GM11168 (cell line): Measurements from ENCODE around the gene INVS.
"Not testable (repeated sequence)": the region's sequence is repeated elsewhere in the genome, so short reads cannot be mapped to it uniquely, and the experiment has no call there.

Source experiments
- in situ Hi-C: fragments of 300-500 bp; cut with MboI; formaldehyde crosslinking; loops from one replicate; pipeline ENCODE4 v1.12.0; 2022; ENCODE audit warnings: low sequenced_read_pairs; ENCODE audit not compliant: unreplicated experiment

The INVS gene

DNA sequence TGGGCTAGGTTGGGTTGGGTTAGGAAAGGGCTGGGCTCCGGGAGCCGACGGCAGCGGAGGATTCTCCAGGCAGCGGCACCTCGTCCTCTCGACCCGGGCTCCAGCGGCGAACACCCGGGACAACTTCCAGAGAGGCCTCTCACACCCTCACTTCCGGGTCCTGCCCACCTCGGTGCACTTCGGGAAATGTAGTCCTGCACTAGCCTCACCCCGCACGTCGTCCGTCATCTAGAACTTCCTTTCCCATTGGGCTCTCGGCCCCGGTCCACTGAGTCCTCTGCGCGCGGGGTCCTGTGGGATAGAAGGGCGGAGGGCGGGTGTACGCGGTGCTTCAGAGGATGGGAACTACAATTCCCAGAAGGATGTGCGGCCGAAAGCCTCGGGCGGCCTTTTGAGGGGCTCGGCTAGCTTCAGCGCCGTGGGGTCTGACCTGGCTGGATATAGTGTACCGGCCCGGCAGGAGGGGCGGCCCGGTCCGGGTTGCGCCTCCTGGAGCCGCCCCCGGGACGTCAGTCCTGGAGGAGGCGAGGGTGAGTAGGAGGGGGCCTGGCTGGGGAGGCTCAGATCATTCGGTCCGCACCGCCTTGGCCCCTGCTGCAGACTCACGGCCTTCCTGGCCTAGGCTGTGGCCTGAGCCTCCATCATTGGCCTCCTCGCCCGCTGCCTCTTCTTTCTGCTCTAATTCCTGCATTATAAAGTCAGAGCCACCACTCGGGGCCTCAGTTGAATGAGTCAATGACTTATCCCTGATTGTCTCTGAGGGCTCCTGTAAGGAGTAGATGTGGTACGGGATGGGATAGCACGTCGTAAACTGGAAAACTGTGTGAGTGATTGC, at the start of gene INVS, which contains the start of gene ERP44:
Gene INVS, plus strand, starts transcription at position 357 of the 835 bp plus-strand sequence. CDS start 5,279 bp downstream, outside the sequence.
Gene ERP44, minus strand, starts transcription at position 114 of the 835 bp plus-strand sequence. CDS start 160 bp downstream, outside the sequence.
- in situ Hi-C loops: no loop called here

DNA sequence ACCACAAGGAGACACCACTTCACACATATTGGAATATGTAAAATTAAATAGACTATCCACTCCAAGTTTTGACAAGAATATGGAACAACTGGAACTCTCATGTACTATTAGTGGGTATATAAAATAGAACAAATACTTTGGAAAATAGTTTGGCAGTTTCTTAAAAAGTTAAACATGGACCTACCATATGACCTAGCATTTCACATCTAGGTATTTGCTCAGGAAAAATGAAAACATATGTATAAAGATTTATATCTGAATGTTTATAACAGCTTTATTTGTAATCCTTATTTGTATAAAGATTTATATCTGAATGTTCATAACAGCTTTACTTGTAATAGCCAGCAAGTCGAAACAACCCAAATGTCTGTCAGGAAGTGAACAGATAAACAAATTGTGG, 49.5 kb upstream of the INVS start:
- in situ Hi-C loops: loop anchor here (5.0 kb wide), 1 partner anchor 38 kb away; no protein-coding TSS in a partner anchor

GRCh38 chr9:100052375-100052774, 46.7 kb upstream of the INVS start:
- in situ Hi-C loops: no loop called here

DNA sequence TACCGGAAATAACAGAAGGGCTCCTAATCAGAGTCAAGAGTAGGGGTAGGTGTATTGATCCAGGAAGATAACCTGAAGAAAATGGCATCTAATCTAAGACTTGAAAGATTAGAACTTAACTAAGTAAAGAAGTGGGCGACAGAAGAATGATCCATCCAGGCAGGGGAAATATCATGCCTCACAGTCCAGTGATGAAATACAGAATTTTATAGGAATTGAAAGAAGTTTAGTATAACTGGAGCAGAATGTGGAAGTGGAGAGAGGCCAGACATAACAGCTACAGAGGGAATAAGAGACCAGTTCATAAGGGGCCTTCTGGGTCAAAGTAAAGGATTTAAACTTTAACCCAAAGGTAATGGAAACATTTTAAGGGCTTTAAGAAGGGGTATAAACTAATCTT, 42.5 kb upstream of the INVS start:
- in situ Hi-C loops: no loop called here

DNA sequence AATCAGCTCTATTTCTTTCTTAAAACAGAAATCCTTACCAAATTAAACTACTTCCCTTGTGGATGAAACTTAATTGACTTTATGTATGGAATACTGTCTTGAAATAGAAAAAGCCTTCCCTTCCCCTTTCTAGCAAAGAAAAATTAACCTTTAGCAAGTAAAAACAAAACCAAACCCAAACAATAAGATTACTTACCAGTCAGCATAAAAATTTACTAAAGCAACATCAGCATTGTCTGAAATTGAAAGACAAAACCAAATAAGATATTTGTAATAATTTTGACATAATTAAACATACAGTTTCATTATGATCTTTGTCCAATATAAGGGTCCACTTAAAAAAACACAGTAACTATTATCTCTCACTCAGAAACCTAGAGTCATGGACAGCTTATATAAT, 41.4 kb upstream of the INVS start:
- in situ Hi-C loops: no loop called here

DNA sequence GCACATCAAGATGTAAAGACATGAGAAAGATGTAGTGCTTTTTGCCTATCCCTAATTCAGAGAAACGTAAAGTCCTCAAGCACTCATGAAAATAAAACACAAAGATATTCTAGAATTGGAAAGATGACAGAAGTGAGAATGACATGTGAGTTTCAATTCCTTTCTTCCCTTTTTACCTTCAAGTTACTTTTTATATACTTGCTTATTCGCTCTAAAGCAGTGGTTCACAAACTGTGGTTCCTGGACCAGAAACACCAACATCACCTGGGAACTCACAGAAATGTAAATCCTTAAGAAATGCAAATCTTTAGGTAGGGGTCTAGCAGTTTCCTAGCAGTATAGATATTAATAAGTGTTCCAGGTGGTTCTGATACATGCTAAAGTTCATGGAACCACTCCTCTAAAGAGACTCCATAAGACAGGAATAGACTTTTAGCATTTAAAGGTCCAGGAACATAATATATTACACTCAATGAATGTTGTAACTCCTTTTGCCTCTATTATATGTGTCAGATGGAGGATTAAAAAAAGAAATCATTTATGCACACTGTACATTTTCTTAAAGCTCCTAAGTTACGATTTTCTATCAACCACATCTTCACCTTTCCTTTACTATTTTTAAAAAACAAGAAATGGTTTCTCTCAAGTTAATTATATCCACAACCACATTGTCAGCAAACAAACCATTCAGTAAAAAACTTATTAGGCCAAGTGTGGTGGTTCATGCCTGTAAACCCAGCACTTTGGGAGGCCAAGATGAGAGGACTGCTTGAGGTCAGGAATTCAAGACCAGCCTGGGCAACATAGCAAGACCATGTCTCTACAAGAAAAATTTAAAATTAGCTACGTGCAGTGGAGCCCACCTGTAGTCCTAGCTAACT, 40.1 kb upstream of the INVS start:
- in situ Hi-C loops: no loop called here

DNA sequence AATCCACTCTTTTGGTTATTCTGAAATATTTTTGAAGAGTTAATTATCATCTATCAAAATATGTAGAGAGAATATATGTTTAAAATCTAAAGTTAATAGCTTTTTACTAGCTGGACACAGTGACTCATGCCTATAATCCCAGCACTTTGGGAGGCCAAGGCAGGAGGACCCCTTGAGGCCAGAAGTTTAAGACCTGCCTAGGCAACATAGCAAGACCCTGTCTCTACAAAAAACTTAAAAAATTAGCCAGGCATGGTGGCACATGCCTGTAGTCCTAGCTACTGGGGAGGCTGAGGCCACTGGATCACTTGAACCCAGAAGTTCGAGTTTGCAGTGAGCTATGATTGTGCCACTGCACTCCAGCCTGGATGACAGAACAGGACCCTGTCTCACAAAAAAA, 36.4 kb upstream of the INVS start:
- in situ Hi-C loops: not testable (repeated sequence)

DNA sequence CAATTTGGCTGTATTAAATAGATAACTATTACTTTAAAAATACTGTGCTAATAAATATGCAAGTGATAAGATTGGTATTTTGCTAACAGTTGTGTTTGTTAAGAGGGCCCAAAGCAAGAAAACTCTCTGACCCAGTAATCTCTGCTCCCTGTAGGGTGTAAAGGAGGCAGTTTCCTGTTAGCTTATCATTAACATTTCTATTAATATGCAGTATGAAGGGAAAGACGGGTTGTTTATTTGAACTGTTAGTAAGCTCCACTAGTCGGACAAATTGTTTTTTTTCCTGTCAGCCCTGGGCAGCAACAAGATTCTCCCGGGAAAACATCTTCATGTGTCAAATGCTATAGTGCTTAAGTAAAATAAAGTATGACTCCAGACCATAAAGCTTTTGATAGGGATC, 35.9 kb upstream of the INVS start:
- in situ Hi-C loops: no loop called here

GRCh38 chr9:100064872-100065581, 34.0 kb upstream of the INVS start:
- in situ Hi-C loops: no loop called here

DNA sequence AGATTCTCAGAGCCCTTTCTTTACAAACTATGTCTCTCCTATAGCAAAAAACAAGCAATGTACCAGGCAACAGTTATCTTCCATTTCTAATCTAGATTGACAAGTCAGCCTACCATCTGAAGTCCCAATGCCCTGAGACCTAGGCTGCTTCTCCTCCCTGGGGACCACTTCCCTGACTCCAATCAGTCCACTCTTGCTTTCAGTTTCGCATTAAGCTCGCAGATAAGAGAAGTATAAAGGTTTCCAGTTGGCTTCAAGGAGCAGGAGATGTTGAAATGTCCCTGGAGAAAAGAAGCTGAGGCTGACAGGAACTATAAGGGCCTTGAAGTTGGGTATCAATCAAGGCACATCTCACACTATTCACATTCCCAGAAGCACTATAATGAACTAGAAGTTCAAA, 32.5 kb upstream of the INVS start:
- in situ Hi-C loops: no loop called here

DNA sequence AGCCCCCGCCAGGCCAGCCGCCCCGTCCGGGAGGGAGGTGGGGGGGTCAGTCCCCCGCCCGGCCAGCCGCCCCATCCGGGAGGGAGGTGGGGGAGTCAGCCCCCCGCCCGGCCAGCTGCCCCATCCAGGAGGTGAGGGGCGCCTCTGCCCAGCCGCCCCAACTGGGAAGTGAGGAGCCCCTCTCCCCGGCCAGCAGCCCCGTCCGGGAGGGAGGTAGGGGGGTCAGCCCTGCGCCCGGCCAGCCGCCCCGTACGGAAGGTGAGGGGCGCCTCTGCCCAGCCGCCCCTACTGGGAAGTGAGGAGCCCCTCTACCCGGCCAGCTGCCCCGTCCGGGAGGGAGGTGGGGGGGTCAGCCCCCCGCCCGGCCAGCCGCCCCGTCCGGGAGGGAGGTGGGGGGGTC, 31.1 kb upstream of the INVS start:
- in situ Hi-C loops: not testable (repeated sequence)

DNA sequence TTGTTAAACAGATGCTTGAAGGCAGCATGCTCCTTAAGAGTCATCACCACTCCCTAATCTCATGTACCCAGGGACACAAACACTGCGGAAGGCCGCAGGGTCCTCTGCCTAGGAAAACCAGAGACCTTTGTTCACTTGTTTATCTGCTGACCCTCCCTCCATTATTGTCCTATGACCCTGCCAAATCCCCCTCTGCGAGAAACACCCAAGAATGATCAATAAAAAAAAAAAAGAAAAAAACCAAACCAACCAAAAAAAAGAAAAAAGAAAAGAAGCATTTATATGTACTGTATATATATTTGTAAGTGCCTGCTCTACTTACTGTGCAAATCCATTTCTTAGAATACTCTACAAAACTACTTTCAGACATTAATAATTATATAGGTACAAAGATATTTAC, 30.0 kb upstream of the INVS start:
- in situ Hi-C loops: not testable (repeated sequence)

GRCh38 chr9:100070104-100071041, 28.7 kb upstream of the INVS start:
- in situ Hi-C loops: no loop called here

GRCh38 chr9:100071271-100071670, 27.8 kb upstream of the INVS start:
- in situ Hi-C loops: no loop called here

GRCh38 chr9:100072805-100073204, 26.2 kb upstream of the INVS start:
- in situ Hi-C loops: no loop called here

- in situ Hi-C loops: no loop called here
Observed at GRCh38 chr9:100074093-100074492, 24.9 kb upstream of the INVS start.

- in situ Hi-C loops: no loop called here
Observed at GRCh38 chr9:100074989-100075388, 24.1 kb upstream of the INVS start.

- in situ Hi-C loops: not testable (repeated sequence)
Observed at GRCh38 chr9:100076256-100076655, 22.8 kb upstream of the INVS start.

DNA sequence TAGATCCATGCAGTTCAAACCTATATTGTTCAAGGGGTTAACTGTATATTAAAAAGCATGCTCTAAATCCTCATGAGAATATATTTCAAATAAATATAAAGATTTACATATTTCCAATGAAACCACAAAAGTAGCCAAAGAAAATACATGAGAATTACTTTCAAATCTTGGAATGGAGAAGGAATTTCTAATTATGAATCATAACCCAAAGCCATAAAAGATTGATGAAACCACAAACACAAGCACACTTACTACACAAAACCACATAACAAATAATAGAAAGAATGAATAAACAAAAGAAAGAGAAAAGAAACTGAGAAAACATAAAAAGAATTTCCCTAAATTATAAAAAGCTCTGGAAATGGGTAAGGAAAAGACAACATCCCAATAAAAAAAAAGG, 16.3 kb upstream of the INVS start:
- in situ Hi-C loops: no loop called here
